Thyroid gland (tissue), 4 donors: ENCODE data around the gene ZBTB44. TPM values are rescaled to one million over a fixed set of nuclear protein-coding genes. Genes with fewer than 3 reads are reported as not detected.
"Not testable (repeated sequence)": the region's sequence is repeated elsewhere in the genome, so short reads cannot be mapped to it uniquely, and the experiment has no call there.

ENCODE experiments used
- DNase-seq, 2 donors: peaks; one replicate each; pipeline ENCODE4 v3.0.0-alpha.2; 2019
- H3K27ac ChIP-seq, 3 donors: fragments of 200-600 bp; sonication (generic); 1 replicate in 2 of 3; 2 replicates in 1 of 3; pipeline ENCODE4 v1.5.1; 2016 to 2019; ENCODE audit warnings: mild to moderate bottlenecking in 1 of 3, moderate library complexity in 1 of 3
- H3K27me3 ChIP-seq: fragments of 200-600 bp; sonication (generic); one replicate; pipeline ENCODE4 v1.5.1; 2019
- H3K36me3 ChIP-seq, 2 donors: fragments of 200-600 bp; sonication (generic); one replicate each; pipeline ENCODE4 v1.5.1; 2016 to 2019
- H3K4me1 ChIP-seq, 2 donors: fragments of 200-600 bp; sonication (generic); one replicate each; pipeline ENCODE4 v1.5.1; 2017 to 2019
- H3K4me3 ChIP-seq, 3 donors: fragments of 200-600 bp; sonication (generic); replicated peaks in 1 of 3; 1 replicate in 2 of 3; 2 replicates in 1 of 3; pipeline ENCODE4 v1.5.1; 2016; ENCODE audit warnings: mild to moderate bottlenecking in 1 of 3
- H3K9me3 ChIP-seq: fragments of 200-600 bp; sonication (generic); one replicate; pipeline ENCODE4 v1.5.1; 2017
- POLR2A ChIP-seq, 2 donors: fragments of 450-650 bp; IDR thresholded peaks; one replicate each; pipeline ENCODE4 v1.6.1; 2017; ENCODE audit warnings: antibody characterized with exemption in 2 of 2, mild to moderate bottlenecking in 2 of 2, moderate library complexity in 1 of 2
- WGBS, 2 donors: methylation state at CpG; one replicate each; pipeline ENCODE4 v1.1.5; 2017; 5-methylcytosine and 5-hydroxymethylcytosine counted together
- intact Hi-C: fragments of 100-400 bp; cut with DNase I; formaldehyde crosslinking; loops from one replicate; pipeline ENCODE4 v1.15.1; 2023
- total RNA-seq, 4 donors: library from RNA; depleted of rRNA; stranded (reverse); fragments of >200 nt; gene quantifications; one replicate each; pipeline ENCODE4 v1.2.3, GENCODE V29; 2016
- TF ChIP-seq, protein P1 (sequence below), 6 experiments: fragments of 200-600 bp in 3 of 6; fragments of 450-650 bp in 3 of 6; sonication (generic) in 3 of 6; IDR thresholded peaks; one replicate each; pipeline ENCODE4 v1.5.1; 2016 to 2019; ENCODE audit warnings: antibody characterized with exemption in 6 of 6, mild to moderate bottlenecking in 2 of 6, inconsistent platforms in 1 of 6, moderate library complexity in 1 of 6

Gene ZBTB44
- total RNA-seq, 4 donors from 2014 or later, result 57.9 to 85.9 (median 58.8) TPM

DNA sequence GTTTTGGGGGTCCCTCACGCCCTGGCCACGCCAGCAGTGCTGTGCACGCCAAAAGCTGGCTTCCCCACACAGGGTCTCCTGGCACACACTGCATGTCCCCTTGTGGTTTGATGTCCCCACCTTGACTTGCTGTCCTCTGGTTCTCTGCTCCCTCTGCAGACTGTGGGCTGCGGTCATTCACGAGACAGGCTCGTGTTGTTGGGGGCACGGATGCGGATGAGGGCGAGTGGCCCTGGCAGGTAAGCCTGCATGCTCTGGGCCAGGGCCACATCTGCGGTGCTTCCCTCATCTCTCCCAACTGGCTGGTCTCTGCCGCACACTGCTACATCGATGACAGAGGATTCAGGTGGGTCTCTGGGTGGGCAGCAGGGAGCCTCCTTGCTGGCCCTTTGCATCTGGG, 114.9 kb downstream of the ZBTB44 start:
- no peak for DNase-seq
- H3K4me1 ChIP-seq, result no peaks in the 10 kb centered on the region
- no peaks in the 10 kb centered on the region for H3K9me3 ChIP-seq
- 78 to 90% methylated on average over 12 of the region's 12 CpGs for WGBS, 2 donors
- intact Hi-C loops, result no loop called here
- peaks cover 33 to 47% of the 10 kb centered on the region in 2 donors for H3K36me3 ChIP-seq
- H3K27ac ChIP-seq, result no peak overlapping the region
- no peak overlapping the region for H3K4me3 ChIP-seq
- no peaks in the 10 kb centered on the region for H3K27me3 ChIP-seq
- TF ChIP-seq POLR2A (IDR thresholded peaks at IDR 0.05), result no peak
- TF ChIP-seq, protein P1, sequence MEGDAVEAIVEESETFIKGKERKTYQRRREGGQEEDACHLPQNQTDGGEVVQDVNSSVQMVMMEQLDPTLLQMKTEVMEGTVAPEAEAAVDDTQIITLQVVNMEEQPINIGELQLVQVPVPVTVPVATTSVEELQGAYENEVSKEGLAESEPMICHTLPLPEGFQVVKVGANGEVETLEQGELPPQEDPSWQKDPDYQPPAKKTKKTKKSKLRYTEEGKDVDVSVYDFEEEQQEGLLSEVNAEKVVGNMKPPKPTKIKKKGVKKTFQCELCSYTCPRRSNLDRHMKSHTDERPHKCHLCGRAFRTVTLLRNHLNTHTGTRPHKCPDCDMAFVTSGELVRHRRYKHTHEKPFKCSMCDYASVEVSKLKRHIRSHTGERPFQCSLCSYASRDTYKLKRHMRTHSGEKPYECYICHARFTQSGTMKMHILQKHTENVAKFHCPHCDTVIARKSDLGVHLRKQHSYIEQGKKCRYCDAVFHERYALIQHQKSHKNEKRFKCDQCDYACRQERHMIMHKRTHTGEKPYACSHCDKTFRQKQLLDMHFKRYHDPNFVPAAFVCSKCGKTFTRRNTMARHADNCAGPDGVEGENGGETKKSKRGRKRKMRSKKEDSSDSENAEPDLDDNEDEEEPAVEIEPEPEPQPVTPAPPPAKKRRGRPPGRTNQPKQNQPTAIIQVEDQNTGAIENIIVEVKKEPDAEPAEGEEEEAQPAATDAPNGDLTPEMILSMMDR (IDR thresholded peaks at IDR 0.05), result no peak

DNA sequence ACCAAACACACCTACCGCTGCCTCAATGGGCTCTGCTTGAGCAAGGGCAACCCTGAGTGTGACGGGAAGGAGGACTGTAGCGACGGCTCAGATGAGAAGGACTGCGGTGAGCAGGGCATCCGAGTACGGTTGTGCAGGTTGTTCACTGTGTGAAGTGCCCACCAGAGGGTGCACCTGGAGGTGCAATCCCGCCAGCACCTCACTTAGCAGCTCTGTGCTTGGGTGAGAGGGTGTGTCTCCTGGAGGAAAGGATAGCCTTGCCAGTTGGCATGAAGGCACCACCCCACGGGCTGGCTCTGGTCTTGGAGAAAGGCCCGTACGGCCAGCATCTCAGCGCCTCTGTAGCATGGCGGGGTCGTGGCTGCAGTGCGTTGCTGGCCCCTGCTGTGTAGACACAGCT, 115.8 kb downstream of the ZBTB44 start:
- Histone ChIP-seq H3K27me3 (no peaks in the 10 kb centered on the region), H3K9me3 (no peaks in the 10 kb centered on the region), H3K36me3 (peaks cover 38 to 51% of the 10 kb centered on the region in 2 donors), H3K27ac (no peak overlapping the region), H3K4me3 (no peak overlapping the region), H3K4me1 (no peaks in the 10 kb centered on the region)
- intact Hi-C loops, result no loop called here
- TF ChIP-seq, protein P1 (IDR thresholded peaks at IDR 0.05), result no peak
- TF ChIP-seq POLR2A (IDR thresholded peaks at IDR 0.05), result no peak
- DNase-seq, result no peak
- WGBS, 2 donors, result 90 to 92% methylated on average over 8 to 11 of the region's 15 CpGs

DNA sequence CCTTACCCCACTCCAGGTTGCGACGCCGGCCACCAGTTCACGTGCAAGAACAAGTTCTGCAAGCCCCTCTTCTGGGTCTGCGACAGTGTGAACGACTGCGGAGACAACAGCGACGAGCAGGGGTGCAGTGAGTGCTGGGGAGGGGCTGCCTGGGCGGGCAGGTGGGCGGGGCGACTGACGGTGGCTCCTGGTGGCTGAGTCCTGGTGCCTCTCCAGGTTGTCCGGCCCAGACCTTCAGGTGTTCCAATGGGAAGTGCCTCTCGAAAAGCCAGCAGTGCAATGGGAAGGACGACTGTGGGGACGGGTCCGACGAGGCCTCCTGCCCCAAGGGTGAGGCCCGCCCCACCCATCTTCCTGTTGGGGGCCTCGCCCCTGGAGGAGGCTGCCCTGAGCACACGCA, 116.4 kb downstream of the ZBTB44 start:
- TF ChIP-seq, protein P1 (IDR thresholded peaks at IDR 0.05), result no peak
- TF ChIP-seq POLR2A (IDR thresholded peaks at IDR 0.05), result no peak
- DNase-seq, result no peak
- H3K4me3 ChIP-seq, result no peak overlapping the region

DNA sequence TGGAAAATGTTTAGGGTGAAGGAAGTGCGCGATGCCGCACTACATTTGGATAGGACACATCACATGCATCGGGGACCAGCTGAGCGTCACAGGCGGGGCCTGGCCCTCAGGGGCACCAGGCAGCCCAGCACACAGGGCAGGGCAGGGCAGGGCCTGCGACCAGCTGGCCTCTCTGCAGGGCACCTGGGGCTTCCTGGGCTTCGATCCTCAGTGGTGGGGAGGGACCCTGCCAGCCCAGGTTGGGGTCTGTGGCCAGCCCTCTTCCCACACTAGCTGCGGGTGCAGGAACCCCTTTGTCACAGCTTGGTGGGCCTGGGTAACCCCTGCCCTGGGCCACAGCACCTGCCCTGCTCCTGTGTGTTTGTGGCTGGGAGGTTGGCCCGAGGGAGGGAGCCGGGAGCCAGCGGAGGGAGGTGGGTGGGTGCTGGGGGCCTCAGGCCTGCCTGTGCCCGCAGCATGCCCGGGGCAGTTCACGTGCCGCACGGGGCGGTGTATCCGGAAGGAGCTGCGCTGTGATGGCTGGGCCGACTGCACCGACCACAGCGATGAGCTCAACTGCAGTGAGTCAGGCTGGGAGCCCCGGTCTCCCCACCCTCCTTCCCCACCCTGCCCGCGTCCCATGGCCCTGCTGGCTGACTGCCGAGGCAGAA, 117.2 kb downstream of the ZBTB44 start:
- intact Hi-C loops, result no loop called here
- Histone ChIP-seq H3K9me3 (no peaks in the 10 kb centered on the region), H3K27ac (no peak overlapping the region), H3K4me1 (no peaks in the 10 kb centered on the region), H3K4me3 (no peak overlapping the region), H3K27me3 (no peaks in the 10 kb centered on the region), H3K36me3 (peaks cover 39 to 49% of the 10 kb centered on the region in 2 donors)
- WGBS, 2 donors, result 90 to 94% methylated on average over 19 to 21 of the region's 27 CpGs
- TF ChIP-seq POLR2A (IDR thresholded peaks at IDR 0.05), result no peak
- TF ChIP-seq, protein P1 (IDR thresholded peaks at IDR 0.05), result no peak
- no peak for DNase-seq

More for the DNA sequence above, 116.4 kb downstream of the ZBTB44 start:
- intact Hi-C loops, result no loop called here
- WGBS, 2 donors, result 76 to 77% methylated on average over 7 to 11 of the region's 22 CpGs
- no peaks in the 10 kb centered on the region for H3K9me3 ChIP-seq
- no peaks in the 10 kb centered on the region for H3K27me3 ChIP-seq
- no peak overlapping the region for H3K27ac ChIP-seq
- peaks cover 39 to 51% of the 10 kb centered on the region in 2 donors for H3K36me3 ChIP-seq
- no peaks in the 10 kb centered on the region for H3K4me1 ChIP-seq

- intact Hi-C loops, result no loop called here
- no peak overlapping the region for H3K4me3 ChIP-seq
- TF ChIP-seq, protein P1 (IDR thresholded peaks at IDR 0.05), result no peak
- no peak for TF ChIP-seq POLR2A (IDR thresholded peaks at IDR 0.05)
- no peaks in the 10 kb centered on the region for H3K9me3 ChIP-seq
- H3K36me3 ChIP-seq, result peaks cover 26 to 30% of the 10 kb centered on the region in 2 donors
- no peaks in the 10 kb centered on the region for H3K4me1 ChIP-seq
- 95 to 96% methylated on average over 10 to 15 of the region's 21 CpGs for WGBS, 2 donors
- H3K27ac ChIP-seq, result no peak overlapping the region
- no peaks in the 10 kb centered on the region for H3K27me3 ChIP-seq
- no peak for DNase-seq
Observed at GRCh38 chr11:130194241-130195023, 120.3 kb downstream of the ZBTB44 start.

DNA sequence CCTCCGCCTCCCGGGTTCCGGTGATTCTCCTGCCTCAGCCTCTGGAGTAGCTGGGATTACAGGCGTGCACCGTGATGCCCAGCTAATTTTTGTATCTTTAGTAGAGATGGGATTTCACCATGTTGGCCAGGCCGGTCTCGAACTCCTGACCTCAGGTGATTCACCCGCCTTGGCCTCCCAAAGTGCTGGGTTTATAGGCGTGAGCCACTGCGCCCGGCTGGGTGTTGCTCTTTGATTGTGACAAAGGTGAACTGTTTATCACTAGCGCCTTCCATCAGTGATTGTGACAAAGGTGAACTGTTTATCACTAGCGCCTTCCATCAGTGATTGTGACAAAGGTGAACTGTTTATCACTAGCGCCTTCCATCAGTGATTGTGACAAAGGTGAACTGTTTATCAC, 121.2 kb downstream of the ZBTB44 start:
- DNase-seq, H3K9me3 ChIP-seq, H3K27ac ChIP-seq, H3K27me3 ChIP-seq, H3K4me1 ChIP-seq, intact Hi-C loops, H3K4me3 ChIP-seq: not testable (repeated sequence)
- 95 to 96% methylated on average over 14 of the region's 14 CpGs for WGBS, 2 donors
- peaks cover 20 to 25% of the 10 kb centered on the region in 2 donors for H3K36me3 ChIP-seq
